HFF-Myc (cell line): ENCODE data around the gene CD9.
"Not testable (repeated sequence)": the region's sequence is repeated elsewhere in the genome, so short reads cannot be mapped to it uniquely, and the experiment has no call there.

Experiments used
- DNase-seq: peaks from one replicate; pipeline ENCODE4 v3.0.0-alpha.2; 2011; ENCODE audit warnings: low read depth; ENCODE audit errors: extremely low read depth
- H3K4me3 ChIP-seq: replicated peaks from 2 replicates; pipeline ENCODE4 v1.5.1; 2011; ENCODE audit warnings: low read depth, mild to moderate bottlenecking, control low read depth, low read length
- CTCF ChIP-seq: IDR thresholded peaks from 2 replicates; pipeline ENCODE4 v1.5.1; 2012; ENCODE audit warnings: mild to moderate bottlenecking, low read depth, low read length, control low read depth; ENCODE audit errors: missing control alignments

Gene CD9

GRCh38 chr12:6189028-6189427 is 11.2 kb upstream of the CD9 start:
- TF ChIP-seq CTCF = no peak
- no peak overlapping the region for H3K4me3 ChIP-seq
- DNase-seq = no peak

- not testable (repeated sequence) for H3K4me3 ChIP-seq, DNase-seq
These were observed 10.1 kb upstream of the CD9 start for GRCh38 chr12:6189952-6190598.

GRCh38 chr12:6190767-6191530 is 9.3 kb upstream of the CD9 start:
- not testable (repeated sequence) for DNase-seq, H3K4me3 ChIP-seq

GRCh38 chr12:6192604-6193380 is 7.4 kb upstream of the CD9 start:
- DNase-seq = no peak
- H3K4me3 ChIP-seq = no peak overlapping the region
- no peak for TF ChIP-seq CTCF

GRCh38 chr12:6193853-6194815 is 6.1 kb upstream of the CD9 start:
- no peak for DNase-seq
- TF ChIP-seq CTCF = no peak

GRCh38 chr12:6195665-6196535 is 4.3 kb upstream of the CD9 start:
- peak; percentile 79 for DNase-seq
- no peak overlapping the region for H3K4me3 ChIP-seq
- TF ChIP-seq CTCF = peak; percentile 93

More at GRCh38 chr12:6193853-6194815, 6.1 kb upstream of the CD9 start:
- H3K4me3 ChIP-seq = no peak overlapping the region
